Brain microvascular endothelial cell (primary cell): ENCODE measurements around the gene MEGF10.

Experiments
- DNase-seq: peaks from one replicate; pipeline ENCODE4 v3.0.0-alpha.2; 2020
- H3K27ac ChIP-seq: fragments of 250-450 bp; sonication (Bioruptor Pico); 2 replicates; pipeline ENCODE4 v1.5.1; 2020; ENCODE audit warnings: mild to moderate bottlenecking, moderate library complexity
- H3K27me3 ChIP-seq: fragments of 250-450 bp; sonication (Bioruptor Pico); replicated peaks from 2 replicates; pipeline ENCODE4 v1.5.1; 2020; ENCODE audit warnings: mild to moderate bottlenecking
- H3K36me3 ChIP-seq: fragments of 250-450 bp; sonication (Bioruptor Pico); replicated peaks from 2 replicates; pipeline ENCODE4 v1.5.1; 2020; ENCODE audit warnings: mild to moderate bottlenecking
- H3K4me3 ChIP-seq: 2 replicates; pipeline ENCODE4 v1.5.1; 2011; ENCODE audit warnings: low read depth, mild to moderate bottlenecking, control low read depth, low read length, moderate library complexity
- CTCF ChIP-seq: IDR thresholded peaks from 2 replicates; pipeline ENCODE4 v1.5.1; 2011; ENCODE audit warnings: low read depth, mild to moderate bottlenecking, moderate library complexity, low read length, control low read depth, inconsistent platforms; ENCODE audit errors: missing control alignments
- in situ Hi-C: cut with HindIII; loops from 2 replicates; pipeline ENCODE4 v1.10.0; 2017; ENCODE audit warnings: low sequenced_read_pairs, low pct_ligation_motif_present

The MEGF10 gene

DNA sequence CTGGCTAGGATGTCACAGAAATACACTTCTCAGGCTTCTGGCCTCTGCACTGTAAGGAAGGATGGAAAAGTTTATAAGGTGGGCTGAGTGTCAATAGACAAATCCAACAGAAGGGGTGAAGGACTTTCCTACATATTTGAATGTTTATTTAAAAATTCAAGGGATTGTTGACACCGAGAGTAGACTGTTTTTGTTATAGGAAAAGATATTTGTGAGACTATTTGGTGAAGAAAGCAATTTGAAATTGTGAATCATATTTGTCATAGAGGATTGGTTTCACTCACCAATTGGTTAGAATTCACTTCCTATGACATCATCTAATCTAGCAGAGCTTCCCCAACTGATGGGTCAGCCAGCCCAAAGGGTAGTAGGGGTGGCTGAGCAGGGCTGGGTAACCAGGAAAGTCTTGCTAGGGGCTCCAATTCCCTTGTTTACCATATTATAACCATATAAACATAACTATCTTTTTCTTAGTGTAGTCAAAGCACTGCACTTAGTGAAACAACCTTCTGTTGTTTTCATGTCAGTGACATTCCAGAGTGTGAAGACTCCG is 14.9 kb upstream of the MEGF10 start:
- Histone ChIP-seq H3K4me3 (no peak overlapping the region), H3K36me3 (no peaks in the 10 kb centered on the region), H3K27ac (no peak overlapping the region), H3K27me3 (no peaks in the 10 kb centered on the region)
- DNase-seq = no peak
- no peak for TF ChIP-seq CTCF
- in situ Hi-C loops = no loop called here

DNA sequence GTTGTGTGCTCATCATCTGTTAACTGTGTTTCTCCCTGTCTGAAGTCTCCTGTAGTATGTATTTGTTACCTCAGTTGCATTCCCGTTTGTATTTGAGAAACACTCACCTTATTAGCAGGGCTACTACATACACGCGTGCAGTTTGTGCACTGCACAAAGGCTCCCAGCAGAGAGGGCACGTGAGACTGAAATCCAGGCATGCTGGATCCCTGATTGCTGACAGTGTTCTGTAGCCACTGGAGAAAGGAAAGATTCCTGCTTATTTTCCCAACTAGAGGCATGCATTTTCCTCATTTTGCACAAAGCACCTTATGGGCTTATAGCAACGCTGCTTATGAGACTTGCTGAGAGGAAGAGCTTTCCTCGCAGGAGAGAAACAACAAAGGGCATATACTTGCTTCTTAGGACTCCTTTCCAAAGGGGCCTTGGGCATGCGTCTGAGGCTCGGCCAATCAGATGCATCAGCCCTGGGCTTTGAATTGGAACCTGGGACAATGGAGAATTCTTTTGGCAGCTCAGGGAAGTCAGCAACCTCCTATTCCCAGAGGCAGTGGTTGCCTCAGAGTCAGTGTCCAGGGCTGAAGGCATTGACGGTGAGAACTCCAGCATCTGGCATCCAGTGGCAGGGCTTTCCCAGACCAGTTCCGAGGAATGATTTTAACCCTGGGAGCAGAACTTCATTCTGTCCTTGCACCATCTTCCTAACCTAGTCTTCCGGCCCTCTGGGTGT is 9.9 kb upstream of the MEGF10 start:
- Histone ChIP-seq H3K27ac (no peak overlapping the region), H3K4me3 (no peak overlapping the region), H3K27me3 (no peaks in the 10 kb centered on the region), H3K36me3 (no peaks in the 10 kb centered on the region)
- in situ Hi-C loops = no loop called here
- DNase-seq = no peak
- TF ChIP-seq CTCF = peak; percentile 40

DNA sequence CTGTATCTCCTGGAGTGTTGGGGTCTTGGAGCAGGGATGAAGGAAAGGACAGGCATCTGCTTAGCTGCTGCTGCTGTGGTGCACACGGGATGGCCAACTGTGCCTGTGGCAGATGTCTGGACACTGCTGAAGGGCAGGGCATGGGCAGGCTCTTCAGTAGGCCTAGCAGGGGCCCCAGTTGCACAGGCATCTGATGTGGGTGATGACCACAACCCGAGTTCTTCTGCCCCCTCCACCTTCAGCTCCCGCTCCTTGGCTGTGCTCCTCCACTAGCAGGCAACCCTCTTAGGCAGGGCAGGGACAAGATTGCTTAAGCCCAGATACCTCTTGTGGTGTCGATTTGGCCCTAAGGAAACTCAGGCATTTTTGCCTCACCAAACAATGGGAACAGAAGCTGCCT is 9.0 kb upstream of the MEGF10 start:
- in situ Hi-C loops = no loop called here
- no peak overlapping the region for H3K27ac ChIP-seq
- no peaks in the 10 kb centered on the region for H3K36me3 ChIP-seq
- H3K4me3 ChIP-seq = no peak overlapping the region
- no peaks in the 10 kb centered on the region for H3K27me3 ChIP-seq
- TF ChIP-seq CTCF = no peak
- no peak for DNase-seq

- Histone ChIP-seq H3K27ac (no peak overlapping the region), H3K36me3 (no peaks in the 10 kb centered on the region), H3K27me3 (no peaks in the 10 kb centered on the region), H3K4me3 (no peak overlapping the region)
- DNase-seq = no peak
- no peak for TF ChIP-seq CTCF
- in situ Hi-C loops = no loop called here
Observed at GRCh38 chr5:127288676-127289075, 1.9 kb upstream of the MEGF10 start.

GRCh38 chr5:127290946-127291693 is 524 bp downstream of the MEGF10 start:
- Histone ChIP-seq H3K4me3 (peak overlapping the region; percentile 74), H3K27me3 (no peaks in the 10 kb centered on the region), H3K27ac (no peak overlapping the region), H3K36me3 (no peaks in the 10 kb centered on the region)
- in situ Hi-C loops = no loop called here
- DNase-seq = no peak
- TF ChIP-seq CTCF = no peak
